MCF 10A (cell line): ENCODE data around the gene NAA16. TPM values are rescaled to one million over a fixed set of nuclear protein-coding genes. Genes with fewer than 3 reads are reported as not detected.

Experiments used
- BruUV-seq: library from RNA; stranded (reverse); fragments of 400-500 nt; replicated peaks from 2 replicates; lab custom pipeline; 2021; lab: Mats Ljungman, UMichigan
- CTCF ChIA-PET: fragments of 300-600 bp; sonication (Branson Sonifier 250); formaldehyde crosslinking; extraction: SDS; loops from one replicate; lab custom pipeline; 2021; ENCODE audit warnings: antibody characterized with exemption, inconsistent platforms; lab: Yijun Ruan, JAX
- POLR2A ChIA-PET: fragments of 300-600, 350-650 bp; sonication (Branson Sonifier 250); formaldehyde crosslinking; extraction: SDS; loops from one replicate; lab custom pipeline; 2020; ENCODE audit warnings: antibody characterized with exemption, inconsistent platforms; lab: Yijun Ruan, JAX
- DNase-seq: peaks from one replicate; pipeline ENCODE4 v3.0.0-alpha.2; 2018; ENCODE audit not compliant: unreplicated experiment
- H3K27ac Mint-ChIP-seq: one replicate; pipeline ENCODE4 v1.8.0; 2022; ENCODE audit warnings: mild to moderate bottlenecking, low read depth, mixed read lengths; ENCODE audit not compliant: unreplicated experiment
- H3K27me3 Mint-ChIP-seq: one replicate; pipeline ENCODE4 v1.8.0; 2022; ENCODE audit warnings: mixed read lengths; ENCODE audit not compliant: insufficient read depth, unreplicated experiment
- H3K36me3 Mint-ChIP-seq: one replicate; pipeline ENCODE4 v1.8.0; 2022; ENCODE audit warnings: mild to moderate bottlenecking, moderate library complexity, mixed read lengths; ENCODE audit not compliant: insufficient read depth, unreplicated experiment
- H3K4me1 Mint-ChIP-seq: one replicate; pipeline ENCODE4 v1.8.0; 2022; ENCODE audit warnings: mixed read lengths; ENCODE audit not compliant: insufficient read depth, unreplicated experiment
- H3K4me3 Mint-ChIP-seq: one replicate; pipeline ENCODE4 v1.8.0; 2022; ENCODE audit warnings: mild to moderate bottlenecking, moderate library complexity, mixed read lengths; ENCODE audit not compliant: unreplicated experiment
- H3K9me3 Mint-ChIP-seq: one replicate; pipeline ENCODE4 v1.8.0; 2022; ENCODE audit warnings: mixed read lengths; ENCODE audit not compliant: unreplicated experiment
- intact Hi-C: fragments of 100-400 bp; cut with micrococcal nuclease; formaldehyde crosslinking; loops from 2 replicates; pipeline ENCODE4 v1.14.1; 2022
- total RNA-seq: library from RNA; stranded (reverse); gene quantifications from 2 replicates; pipeline ENCODE4 v1.2.3, GENCODE V29; 2022
- TF ChIP-seq, protein P1 (sequence below): fragments of 200-600 bp; IDR thresholded peaks from one replicate; pipeline ENCODE4 v1.8.0; 2022; ENCODE audit warnings: antibody characterized with exemption, mild to moderate bottlenecking; ENCODE audit not compliant: unreplicated experiment

Gene NAA16
- total RNA-seq, 1 experiment from 2014 or later: 13.8 TPM

DNA sequence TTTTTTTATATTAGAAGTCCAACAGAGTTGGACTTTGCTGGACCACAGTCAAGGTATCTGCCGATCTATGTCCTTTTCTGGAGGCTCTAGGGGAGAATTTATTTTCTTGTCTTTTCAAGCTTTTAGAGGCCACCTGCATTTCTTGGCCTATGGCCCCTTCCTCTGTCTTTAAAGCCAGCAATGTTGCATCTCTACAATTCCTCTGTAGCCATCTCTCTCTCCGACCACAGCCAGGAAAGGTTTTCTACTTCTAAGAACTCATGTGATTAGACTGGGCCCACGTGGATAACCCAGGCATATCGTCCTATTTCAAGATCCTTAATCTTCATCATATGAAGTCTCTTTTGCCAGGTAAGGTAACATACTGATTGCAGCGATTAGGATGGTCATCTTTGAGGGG, 102.8 kb downstream of the NAA16 start:
- intact Hi-C loops: loop anchor here (10.0 kb wide), 1 partner anchor 151 kb away; no protein-coding TSS in a partner anchor
- Mint-ChIP-seq H3K27me3 (no peaks in the 10 kb centered on the region), H3K27ac (no peak overlapping the region), H3K36me3 (no peaks in the 10 kb centered on the region), H3K9me3 (no peaks in the 10 kb centered on the region), H3K4me1 (peaks cover 4% of the 10 kb centered on the region), H3K4me3 (no peak overlapping the region)
- TF ChIP-seq, protein P1, sequence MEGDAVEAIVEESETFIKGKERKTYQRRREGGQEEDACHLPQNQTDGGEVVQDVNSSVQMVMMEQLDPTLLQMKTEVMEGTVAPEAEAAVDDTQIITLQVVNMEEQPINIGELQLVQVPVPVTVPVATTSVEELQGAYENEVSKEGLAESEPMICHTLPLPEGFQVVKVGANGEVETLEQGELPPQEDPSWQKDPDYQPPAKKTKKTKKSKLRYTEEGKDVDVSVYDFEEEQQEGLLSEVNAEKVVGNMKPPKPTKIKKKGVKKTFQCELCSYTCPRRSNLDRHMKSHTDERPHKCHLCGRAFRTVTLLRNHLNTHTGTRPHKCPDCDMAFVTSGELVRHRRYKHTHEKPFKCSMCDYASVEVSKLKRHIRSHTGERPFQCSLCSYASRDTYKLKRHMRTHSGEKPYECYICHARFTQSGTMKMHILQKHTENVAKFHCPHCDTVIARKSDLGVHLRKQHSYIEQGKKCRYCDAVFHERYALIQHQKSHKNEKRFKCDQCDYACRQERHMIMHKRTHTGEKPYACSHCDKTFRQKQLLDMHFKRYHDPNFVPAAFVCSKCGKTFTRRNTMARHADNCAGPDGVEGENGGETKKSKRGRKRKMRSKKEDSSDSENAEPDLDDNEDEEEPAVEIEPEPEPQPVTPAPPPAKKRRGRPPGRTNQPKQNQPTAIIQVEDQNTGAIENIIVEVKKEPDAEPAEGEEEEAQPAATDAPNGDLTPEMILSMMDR: no peak
- DNase-seq: no peak
- CTCF ChIA-PET: interaction anchor here (0.8 to 7.6 kb wide), 4 partner anchors 168 to 697 kb away, joined by 3 to 122 read pairs (median 3); no protein-coding TSS in a partner anchor
- no TSS peak for BruUV-seq
- POLR2A ChIA-PET: interaction anchor here (1.1 kb wide), 1 partner anchor 236 kb away, joined by 3 read pairs; no protein-coding TSS in a partner anchor

DNA sequence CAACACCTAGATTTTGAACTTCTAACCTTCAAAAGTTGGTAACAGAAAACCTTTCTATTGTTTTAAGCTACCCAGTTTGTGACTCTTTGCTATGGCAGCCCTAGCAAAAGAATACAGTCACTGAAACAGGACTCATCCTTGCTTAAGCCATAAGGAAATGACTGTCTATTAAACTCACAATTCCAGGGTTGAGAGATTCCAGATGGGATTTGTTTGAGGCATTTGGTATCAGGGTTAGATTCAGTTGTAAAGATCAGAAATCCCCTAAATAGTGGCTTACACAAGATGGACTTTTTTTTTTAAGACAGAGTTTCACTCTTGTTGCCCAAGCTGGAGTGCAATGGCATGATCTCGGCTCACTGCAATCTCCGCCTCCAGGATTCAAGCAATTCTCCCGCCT, 105.2 kb downstream of the NAA16 start:
- H3K27ac Mint-ChIP-seq: no peak overlapping the region
- no peak overlapping the region for H3K4me3 Mint-ChIP-seq
- no peaks in the 10 kb centered on the region for H3K9me3 Mint-ChIP-seq
- ChIA-PET POLR2A (interaction anchor here (0.6 kb wide), 1 partner anchor 660 kb away, joined by 4 read pairs; no protein-coding TSS in a partner anchor), CTCF (interaction anchor here (0.9 kb wide), 1 partner anchor 236 kb away, joined by 4 read pairs; no protein-coding TSS in a partner anchor)
- peaks cover 8% of the 10 kb centered on the region for H3K4me1 Mint-ChIP-seq
- no peaks in the 10 kb centered on the region for H3K36me3 Mint-ChIP-seq
- BruUV-seq: no TSS peak
- H3K27me3 Mint-ChIP-seq: no peaks in the 10 kb centered on the region
- no peak for DNase-seq
- intact Hi-C loops: loop anchor here (10.0 kb wide), 1 partner anchor 149 kb away; no protein-coding TSS in a partner anchor
- TF ChIP-seq, protein P1: no peak

DNA sequence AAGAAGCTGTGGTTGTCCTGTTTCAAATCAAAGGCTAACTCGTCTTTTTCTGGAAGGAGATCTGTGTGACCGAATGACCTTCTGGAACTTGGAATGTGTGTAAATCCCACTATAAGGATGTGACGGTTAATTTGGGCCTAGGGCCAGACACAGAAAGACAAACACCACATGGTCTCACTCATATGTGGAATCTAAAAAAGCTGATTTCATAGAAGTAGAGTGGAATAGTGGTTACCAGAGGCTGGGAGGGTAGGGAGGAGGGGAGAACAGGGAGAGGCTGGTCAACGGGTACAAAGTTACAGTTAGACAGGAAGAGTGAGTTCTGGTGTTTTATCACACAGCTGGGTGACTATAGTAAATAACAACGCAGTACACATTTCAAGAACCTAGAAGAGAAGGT, 107.0 kb downstream of the NAA16 start:
- Mint-ChIP-seq H3K4me3 (no peak overlapping the region), H3K4me1 (peaks cover 8% of the 10 kb centered on the region), H3K27ac (no peak overlapping the region), H3K27me3 (no peaks in the 10 kb centered on the region), H3K36me3 (no peaks in the 10 kb centered on the region), H3K9me3 (no peaks in the 10 kb centered on the region)
- DNase-seq: no peak
- POLR2A ChIA-PET: no interaction called here
- intact Hi-C loops: loop anchor here (10.0 kb wide), 1 partner anchor 147 kb away; no protein-coding TSS in a partner anchor
- no TSS peak for BruUV-seq
- CTCF ChIA-PET: interaction anchor here (0.8 kb wide), 1 partner anchor 235 kb away, joined by 4 read pairs; no protein-coding TSS in a partner anchor
- TF ChIP-seq, protein P1: no peak

DNA sequence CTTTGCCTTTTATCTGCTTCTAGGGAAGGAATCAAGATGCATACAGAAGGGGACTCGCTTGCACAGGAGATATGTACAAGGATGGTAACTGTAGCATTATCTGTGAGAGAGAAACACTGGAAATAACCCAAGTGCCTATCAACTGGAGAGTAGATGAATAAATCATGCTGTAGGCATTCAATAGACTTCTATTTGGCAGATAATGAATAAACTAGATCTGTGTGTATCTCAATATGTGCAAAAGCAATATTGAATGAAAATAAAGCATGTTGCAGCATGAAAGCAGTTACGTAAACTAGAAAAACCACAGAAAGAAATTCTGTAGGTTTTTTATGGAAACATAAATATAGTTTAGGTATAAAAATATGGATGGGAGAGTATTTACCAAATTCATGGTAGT, 107.7 kb downstream of the NAA16 start:
- Mint-ChIP-seq H3K27me3 (no peaks in the 10 kb centered on the region), H3K27ac (no peak overlapping the region), H3K36me3 (no peaks in the 10 kb centered on the region), H3K4me3 (no peak overlapping the region), H3K4me1 (peaks cover 8% of the 10 kb centered on the region), H3K9me3 (no peaks in the 10 kb centered on the region)
- ChIA-PET CTCF (interaction anchor here (0.8 kb wide), 1 partner anchor 234 kb away, joined by 4 read pairs; no protein-coding TSS in a partner anchor), POLR2A (no interaction called here)
- BruUV-seq: no TSS peak
- TF ChIP-seq, protein P1: no peak
- DNase-seq: no peak
- intact Hi-C loops: loop anchor here (10.0 kb wide), 1 partner anchor 146 kb away; no protein-coding TSS in a partner anchor
